Psoas muscle (tissue), 8 donors: ENCODE results near the gene PP2D1. TPM values are rescaled to one million over a fixed set of nuclear protein-coding genes. Genes with fewer than 3 reads are reported as not detected.
A peak's percentile ranks its signal among the peaks of the same experiment; 100 is the strongest.

Experiments
- ATAC-seq, 4 donors: fragments of 200-7000 bp; cut with Tn5 transposase; one replicate each; pipeline ENCODE4 v1.9.1; 2020; ENCODE audit warnings: moderate library complexity in 3 of 4, mild to moderate bottlenecking in 2 of 4
- DNase-seq, 2 donors: peaks; one replicate each; pipeline ENCODE4 v3.0.0-alpha.2; 2020
- H3K27ac ChIP-seq: fragments of 200-600 bp; one replicate; pipeline ENCODE4 v1.8.0; 2022
- H3K27me3 ChIP-seq, 3 donors: fragments of 200-600 bp in 1 of 3; one replicate each; pipeline versions ENCODE4 v1.6.1 to v1.8.0; 2013 to 2022; ENCODE audit warnings: low read length in 2 of 3, mild to moderate bottlenecking in 2 of 3, moderate library complexity in 1 of 3; ENCODE audit not compliant: insufficient read depth in 3 of 3
- H3K36me3 ChIP-seq, 2 donors: fragments of 200-600 bp in 1 of 2; one replicate each; pipeline versions ENCODE4 v1.6.1 to v1.8.0; 2013 to 2022; ENCODE audit warnings: low read depth in 1 of 2, mild to moderate bottlenecking in 1 of 2, moderate library complexity in 1 of 2; ENCODE audit not compliant: insufficient read depth in 1 of 2
- H3K4me1 ChIP-seq: fragments of 200-600 bp; one replicate; pipeline ENCODE4 v1.8.0; 2022
- H3K4me3 ChIP-seq: fragments of 200-600 bp; one replicate; pipeline ENCODE4 v1.8.0; 2022; ENCODE audit warnings: mild to moderate bottlenecking
- H3K9me3 ChIP-seq: fragments of 200-600 bp; one replicate; pipeline ENCODE4 v1.8.0; 2022
- WGBS, 3 donors: extraction: QIAGEN DNeasy Blood & Tissue Kit; methylation state at CpG; one replicate each; pipeline versions ENCODE4 v1.1.6 to v1.1.7; 2013; 5-methylcytosine and 5-hydroxymethylcytosine counted together
- intact Hi-C, 2 donors: fragments of 100-400 bp; cut with DNase I; formaldehyde crosslinking; loops; one replicate each; pipeline versions ENCODE4 v1.11.0 to v1.14.2; 2022
- polyA plus RNA-seq, 3 donors: library from polyadenylated mRNA; stranded (reverse); fragments of 200-250 nt; gene quantifications; one replicate each; pipeline ENCODE4 v1.2.3, GENCODE V29; 2013
- total RNA-seq, 4 donors: library from RNA; stranded (reverse); fragmentation: NEBNext Ultra II Directional in 2 of 4; extraction: Animal tissue kit (Norgen Biotek cat#: 25700) in 2 of 4; gene quantifications; one replicate each; pipeline versions ENCODE4 v1.2.1 to v1.2.4, GENCODE V29; 2021 to 2023
- TF ChIP-seq, protein P1 (sequence below): fragments of 200-600 bp; IDR thresholded peaks from one replicate; pipeline ENCODE4 v1.8.0; 2022; ENCODE audit warnings: antibody characterized with exemption
- donor health status: healthy with polysubstance abuse.
- donor health status: DM: no; HTN: no; CAD: no; lungs with moderate emphysema.
- donor health status: Bipolar disorder and iron deficiency.
- donor health status: healthy.
- donor health status: DM: yes; HTN: yes; CAD: no.
- donor health status: DM: no; HTN: no; CAD: no.
- donor health status: DM: no; HTN: no; CAD: no.
- donor health status: DM: yes; HTN: yes; CAD: no.

The PP2D1 gene
- total and polyA plus RNA-seq, 7 donors = not detected

DNA sequence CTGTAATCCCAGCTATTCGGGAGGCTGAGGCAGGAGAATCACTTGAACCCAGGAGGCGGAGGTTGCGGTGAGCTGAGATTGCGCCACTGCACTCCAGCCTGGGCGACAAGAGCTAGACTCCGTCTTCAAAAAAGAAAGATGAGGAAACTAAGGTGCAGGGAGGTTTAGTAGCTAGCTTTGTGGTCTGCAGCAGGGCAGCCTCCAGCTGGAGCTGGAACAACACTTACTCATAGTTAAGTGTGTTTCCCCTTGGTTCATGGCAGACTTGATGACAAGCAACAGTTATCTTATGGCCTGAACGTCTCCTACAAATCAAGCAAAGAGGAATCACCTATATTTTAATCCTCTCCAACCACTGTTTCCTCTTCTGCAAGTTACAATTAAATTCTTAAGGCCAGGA is 40.8 kb upstream of the PP2D1 start:
- intact Hi-C loops = no loop called here
- Histone ChIP-seq H3K36me3 (no peaks in the 10 kb centered on the region), H3K4me1 (peaks cover 44% of the 10 kb centered on the region), H3K27me3 (no peaks in the 10 kb centered on the region), H3K27ac (no peak overlapping the region), H3K4me3 (no peak overlapping the region), H3K9me3 (no peaks in the 10 kb centered on the region)
- TF ChIP-seq, protein P1, sequence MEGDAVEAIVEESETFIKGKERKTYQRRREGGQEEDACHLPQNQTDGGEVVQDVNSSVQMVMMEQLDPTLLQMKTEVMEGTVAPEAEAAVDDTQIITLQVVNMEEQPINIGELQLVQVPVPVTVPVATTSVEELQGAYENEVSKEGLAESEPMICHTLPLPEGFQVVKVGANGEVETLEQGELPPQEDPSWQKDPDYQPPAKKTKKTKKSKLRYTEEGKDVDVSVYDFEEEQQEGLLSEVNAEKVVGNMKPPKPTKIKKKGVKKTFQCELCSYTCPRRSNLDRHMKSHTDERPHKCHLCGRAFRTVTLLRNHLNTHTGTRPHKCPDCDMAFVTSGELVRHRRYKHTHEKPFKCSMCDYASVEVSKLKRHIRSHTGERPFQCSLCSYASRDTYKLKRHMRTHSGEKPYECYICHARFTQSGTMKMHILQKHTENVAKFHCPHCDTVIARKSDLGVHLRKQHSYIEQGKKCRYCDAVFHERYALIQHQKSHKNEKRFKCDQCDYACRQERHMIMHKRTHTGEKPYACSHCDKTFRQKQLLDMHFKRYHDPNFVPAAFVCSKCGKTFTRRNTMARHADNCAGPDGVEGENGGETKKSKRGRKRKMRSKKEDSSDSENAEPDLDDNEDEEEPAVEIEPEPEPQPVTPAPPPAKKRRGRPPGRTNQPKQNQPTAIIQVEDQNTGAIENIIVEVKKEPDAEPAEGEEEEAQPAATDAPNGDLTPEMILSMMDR = no peak
- DNase-seq = no peak
- WGBS, 3 donors = 93 to 97% (median 96%) methylated on average over 7 of the region's 7 CpGs
- no peak for ATAC-seq

DNA sequence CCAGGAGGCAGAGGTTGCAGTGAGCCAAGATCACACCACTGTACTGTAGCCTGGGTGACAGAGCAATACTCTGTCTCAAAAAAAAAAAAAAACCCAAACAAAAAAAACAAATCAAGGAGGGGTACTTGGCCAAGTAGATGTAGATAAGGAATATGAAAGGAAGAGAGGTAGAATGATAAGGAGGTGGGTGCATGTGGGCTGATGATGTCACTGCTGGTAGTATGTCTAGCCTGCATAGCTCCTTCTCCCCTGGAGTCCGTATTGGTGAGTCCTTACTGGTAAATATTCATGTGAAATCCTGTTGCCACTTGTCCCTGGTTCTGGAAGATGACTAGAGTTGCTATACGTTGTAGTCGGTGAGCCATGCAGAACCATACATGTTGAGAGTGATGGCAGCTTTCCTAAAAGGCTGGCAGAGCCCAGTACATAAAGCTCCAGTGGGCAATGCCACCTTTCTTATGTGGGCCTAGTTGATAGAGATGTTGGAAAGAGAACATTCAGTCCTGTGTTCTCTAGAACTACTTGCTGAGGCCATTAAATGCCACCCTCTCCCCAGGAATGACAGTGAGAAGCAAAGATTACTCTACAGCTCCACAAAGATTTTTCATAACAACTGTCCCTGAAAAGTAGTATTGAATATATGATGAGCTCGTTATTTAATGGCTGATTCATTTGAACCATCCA is 39.2 kb upstream of the PP2D1 start:
- peaks cover 32% of the 10 kb centered on the region for H3K4me1 ChIP-seq
- H3K9me3 ChIP-seq = no peaks in the 10 kb centered on the region
- no peaks in the 10 kb centered on the region for H3K36me3 ChIP-seq
- WGBS, 3 donors = 87 to 97% (median 92%) methylated on average over 4 of the region's 4 CpGs
- DNase-seq (no peak), ATAC-seq (no peak)
- TF ChIP-seq, protein P1 = no peak
- H3K27ac ChIP-seq = no peak overlapping the region
- no peaks in the 10 kb centered on the region for H3K27me3 ChIP-seq
- H3K4me3 ChIP-seq = no peak overlapping the region
- intact Hi-C loops = no loop called here

DNA sequence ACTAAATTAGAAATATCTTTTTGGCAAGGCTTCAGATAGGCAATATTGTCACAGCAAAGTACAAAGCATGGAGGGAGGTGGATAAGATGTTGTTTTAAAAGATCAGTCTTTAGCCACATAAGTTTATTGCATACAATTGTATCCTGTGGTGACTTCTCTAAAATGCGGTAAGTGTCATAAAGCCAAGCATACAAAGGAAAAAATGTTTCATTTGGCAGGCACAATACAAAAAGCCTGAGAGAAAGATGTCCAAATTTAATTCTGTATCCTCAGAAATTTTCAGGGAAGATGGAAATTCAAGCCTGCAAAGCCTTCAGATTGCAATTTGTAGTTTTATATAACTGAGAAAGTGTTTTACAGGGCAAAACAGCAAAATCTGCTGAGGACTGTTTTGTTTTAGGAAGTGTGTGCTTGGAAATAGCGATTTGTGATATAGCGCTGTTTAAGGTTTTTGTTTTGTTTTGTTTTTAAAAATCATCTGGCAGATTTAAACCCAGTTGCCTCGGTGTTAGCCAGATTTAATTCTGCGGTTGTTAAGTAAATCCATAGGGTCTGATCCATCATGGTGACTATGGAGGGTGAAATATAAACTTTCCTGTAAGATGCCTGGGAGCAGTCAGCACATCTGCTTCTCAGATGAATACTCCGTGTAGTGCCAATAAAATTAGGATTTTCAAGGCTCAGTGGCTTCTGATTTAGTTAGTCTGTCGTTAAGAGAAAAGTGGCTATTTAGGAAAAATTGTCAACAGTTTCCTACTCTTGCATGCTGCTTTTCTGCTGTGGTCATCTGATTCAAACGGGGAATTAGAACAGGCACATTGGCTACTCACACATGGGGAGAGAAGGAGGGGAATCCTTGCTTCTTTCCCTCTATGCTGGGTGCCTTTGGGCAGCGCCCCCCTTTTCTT is 36.2 kb upstream of the PP2D1 start:
- Histone ChIP-seq H3K4me1 (peaks cover 21% of the 10 kb centered on the region), H3K27me3 (no peaks in the 10 kb centered on the region), H3K9me3 (no peaks in the 10 kb centered on the region), H3K36me3 (no peaks in the 10 kb centered on the region), H3K4me3 (peak overlapping the region; percentile 7), H3K27ac (peak overlapping the region; percentile 24)
- no peak for DNase-seq
- intact Hi-C loops = no loop called here
- TF ChIP-seq, protein P1 = no peak
- peak in 2 of 4 donors; percentile 11 to 13 for ATAC-seq
- WGBS, 3 donors = 44 to 62% (median 45%) methylated on average over 9 of the region's 9 CpGs

DNA sequence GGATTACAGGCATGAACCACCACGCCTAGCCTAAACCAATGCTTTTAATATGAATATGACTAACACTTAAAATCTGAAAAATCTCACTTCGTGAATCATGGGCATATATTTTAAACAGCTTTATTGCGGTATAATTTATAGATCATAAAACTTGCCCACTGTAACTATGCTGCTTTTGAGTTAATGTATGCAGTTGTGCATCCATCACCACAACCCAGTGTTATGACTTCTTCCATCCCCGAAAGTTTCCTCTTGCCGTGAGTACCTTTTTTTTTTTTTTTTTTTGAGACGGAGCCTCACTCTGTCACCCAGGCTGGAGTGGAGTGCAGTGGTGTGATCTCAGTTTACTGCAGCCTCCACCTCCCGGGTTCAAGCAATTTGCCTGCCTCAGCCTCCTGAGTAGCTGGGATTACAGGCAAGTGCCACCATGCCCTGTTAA is 35.3 kb upstream of the PP2D1 start:
- ATAC-seq (no peak), DNase-seq (no peak)
- Histone ChIP-seq H3K9me3 (no peaks in the 10 kb centered on the region), H3K4me1 (peaks cover 30% of the 10 kb centered on the region), H3K4me3 (no peak overlapping the region), H3K27ac (no peak overlapping the region), H3K27me3 (no peaks in the 10 kb centered on the region), H3K36me3 (no peaks in the 10 kb centered on the region)
- 62 to 78% (median 63%) methylated on average over 7 of the region's 7 CpGs for WGBS, 3 donors
- TF ChIP-seq, protein P1 = no peak
- intact Hi-C loops = no loop called here
